HG03097 (cell line): ENCODE measurements around the gene PBX1.

Source experiments
- ATAC-seq: cut with Tn5 transposase; IDR thresholded peaks from one replicate; pipeline ENCODE4 v1.9.1; 2021; ENCODE audit not compliant: unreplicated experiment, low FRiP score

PBX1 gene

DNA sequence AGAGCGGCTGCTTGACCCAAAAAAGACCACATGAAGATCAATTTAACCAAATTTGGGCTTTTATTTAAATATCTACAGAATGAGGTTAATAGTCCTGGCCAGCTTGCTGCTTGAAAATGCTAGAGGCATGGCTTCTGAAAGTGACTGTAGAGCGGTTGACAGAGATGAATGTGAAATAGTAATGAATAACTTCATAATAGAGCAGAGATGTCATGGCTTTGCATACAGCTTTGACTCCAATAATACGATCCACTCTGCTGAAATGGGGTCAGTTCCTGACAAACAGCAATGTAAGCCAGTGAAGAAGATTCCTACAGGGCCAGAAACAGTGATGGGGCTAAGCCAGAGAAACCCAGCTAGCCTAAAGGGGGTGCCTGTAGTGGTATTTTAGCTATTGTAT, 183.8 kb downstream of the PBX1 start:
- ATAC-seq, result no peak

DNA sequence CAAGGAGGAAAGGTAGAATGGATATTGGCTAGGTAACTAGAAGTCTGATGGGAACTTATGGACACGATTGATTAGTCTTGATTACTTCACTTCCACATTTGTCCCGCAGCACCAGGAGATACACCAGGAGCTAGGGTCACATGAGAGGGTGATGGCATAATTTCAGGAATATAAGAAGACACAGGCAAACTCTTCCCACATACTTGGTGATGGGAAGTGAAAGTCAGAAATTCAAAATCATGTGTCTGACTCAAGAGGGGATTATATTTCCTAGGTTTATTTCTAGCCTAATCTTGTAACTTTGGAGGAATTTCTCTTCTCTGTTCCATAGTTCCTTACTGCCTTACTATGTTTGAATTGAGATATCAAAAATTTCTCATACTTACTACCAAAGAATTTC, 185.0 kb downstream of the PBX1 start:
- ATAC-seq, result no peak

DNA sequence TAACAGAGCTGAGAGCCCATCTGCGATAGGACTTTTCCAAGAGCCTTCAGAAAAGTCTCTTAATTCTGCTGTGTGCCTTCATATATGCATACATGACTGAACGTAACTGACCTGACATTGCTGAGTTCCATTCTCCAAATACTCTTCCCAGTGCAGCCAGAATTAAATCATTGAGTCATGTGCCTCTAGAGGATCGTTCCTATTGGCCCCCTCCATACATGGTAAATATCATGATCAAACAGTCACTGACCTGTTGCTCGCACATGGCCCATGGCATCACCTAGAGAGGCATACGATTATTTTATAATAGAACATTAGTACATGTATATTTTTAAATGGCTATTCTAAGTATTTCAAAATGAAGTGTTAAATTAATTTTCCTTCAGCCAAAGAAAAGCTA, 186.8 kb downstream of the PBX1 start:
- no peak for ATAC-seq

DNA sequence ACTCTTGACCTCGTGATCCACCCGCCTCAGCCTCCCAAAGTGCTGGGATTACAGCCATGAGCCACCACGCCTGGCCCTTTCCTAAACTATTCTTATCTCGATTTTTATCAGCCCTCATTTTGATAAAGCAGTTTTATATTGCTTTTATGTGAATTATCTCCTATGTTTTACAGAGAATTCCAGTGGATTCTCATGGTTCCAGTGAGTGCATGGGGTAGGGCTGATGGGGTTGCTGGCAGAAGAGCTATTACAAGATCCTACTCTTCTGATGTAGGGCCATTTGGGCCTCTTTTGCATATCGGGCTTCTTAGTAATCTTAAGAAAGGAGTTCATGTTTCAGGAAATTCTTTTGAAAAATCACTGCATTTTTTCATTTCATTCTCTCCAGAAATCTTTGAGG, 187.6 kb downstream of the PBX1 start:
- no peak for ATAC-seq

DNA sequence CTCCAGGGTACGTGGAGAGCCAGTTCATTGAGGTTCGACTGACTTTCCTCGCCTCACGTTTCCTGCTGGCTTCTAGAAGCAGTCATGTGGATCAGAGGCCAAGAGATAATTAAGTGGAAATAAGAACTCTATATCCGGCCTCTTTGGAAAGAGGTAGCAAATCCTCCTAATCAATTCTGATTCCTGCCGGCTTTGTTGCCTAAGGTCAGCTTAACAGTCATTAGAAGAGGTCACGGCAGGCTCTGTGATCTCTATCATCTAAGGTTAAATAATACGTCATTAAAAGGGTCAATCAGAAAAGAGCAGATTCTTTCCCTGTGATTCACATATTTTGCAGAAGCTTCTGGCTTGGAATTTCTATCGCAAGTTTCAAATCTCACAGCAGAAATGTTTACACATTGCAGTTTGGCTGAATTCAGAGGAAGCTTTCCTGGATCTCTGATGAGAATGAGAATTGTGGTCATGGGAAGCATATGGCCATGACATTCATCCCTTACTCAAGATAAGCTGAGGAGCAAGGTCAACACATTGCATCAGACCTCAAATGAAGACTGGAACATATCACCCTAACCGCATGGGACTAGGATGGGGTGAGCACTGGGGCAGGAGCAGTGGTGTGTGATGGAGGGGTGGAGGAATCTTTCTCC, 189.4 kb downstream of the PBX1 start:
- no peak for ATAC-seq

DNA sequence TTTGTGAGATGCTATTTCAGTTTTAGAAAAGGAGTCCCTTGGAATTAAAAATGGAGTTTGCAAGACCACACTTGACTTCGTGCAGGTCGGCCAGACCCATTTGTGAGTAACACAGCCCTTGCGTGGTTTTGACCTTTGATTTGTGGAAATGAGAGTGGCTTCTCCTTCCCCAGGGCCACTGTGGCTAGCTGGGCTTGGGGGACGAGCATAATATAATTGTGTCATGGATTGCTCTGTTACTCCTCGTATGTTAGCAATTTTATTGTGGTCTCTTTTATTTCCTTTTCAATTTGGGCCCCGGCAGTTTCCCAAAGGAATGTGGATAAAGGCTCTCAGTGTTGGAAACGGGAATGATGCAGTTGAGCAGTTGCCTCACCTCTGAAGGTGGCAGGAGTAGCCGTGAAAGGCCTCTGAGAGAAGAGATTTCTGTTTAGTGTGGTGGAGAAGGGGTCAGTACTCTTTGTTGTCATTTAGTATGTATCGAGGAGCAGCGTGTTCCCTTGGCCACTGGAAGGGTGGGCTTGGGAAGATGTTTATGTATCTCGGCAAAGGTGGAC, 194.6 kb downstream of the PBX1 start:
- ATAC-seq, result no peak

DNA sequence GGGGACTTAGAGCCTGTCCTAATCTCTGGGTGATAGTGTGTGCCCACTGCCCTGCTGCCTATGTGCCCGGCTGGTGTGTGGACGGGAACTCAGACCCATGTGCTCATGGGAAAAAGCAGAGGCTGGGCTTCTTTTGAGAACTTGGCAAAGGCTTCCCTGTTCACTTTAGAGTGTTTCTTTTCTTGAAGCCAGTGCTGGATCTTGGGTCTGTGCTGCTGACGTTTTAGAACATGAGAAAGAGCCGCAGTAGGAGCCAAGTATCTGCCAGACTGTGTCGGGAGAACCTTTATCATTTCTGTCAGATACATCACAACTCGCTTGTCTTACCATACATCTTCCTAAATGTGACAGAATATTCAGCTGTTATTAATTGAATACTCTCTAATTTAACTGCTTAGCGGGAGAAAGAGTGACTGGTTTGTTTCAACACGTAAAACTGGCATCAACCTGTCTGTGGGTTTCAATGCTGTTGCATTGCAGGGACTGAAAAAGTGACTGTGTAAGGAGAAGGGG, 195.2 kb downstream of the PBX1 start:
- ATAC-seq, result no peak

DNA sequence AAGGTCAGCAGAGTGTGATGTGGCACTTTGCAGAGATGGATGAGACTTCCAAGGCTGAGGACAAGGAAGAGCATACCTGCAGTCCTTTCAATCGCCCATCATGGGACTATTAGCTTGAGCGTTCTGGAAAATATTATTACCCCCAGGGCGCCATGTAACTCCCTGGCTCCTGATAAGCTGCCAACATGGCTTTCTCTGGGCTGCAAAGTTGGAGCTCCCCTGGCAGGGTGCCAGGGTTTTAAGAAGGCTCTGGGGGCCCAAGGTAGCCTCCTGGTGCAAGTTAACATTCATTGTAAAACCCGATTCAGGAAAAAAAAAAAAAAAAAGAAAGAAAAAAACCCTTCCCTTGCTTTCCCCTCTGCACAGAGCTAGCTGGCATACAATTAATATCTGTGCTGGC, 196.7 kb downstream of the PBX1 start:
- no peak for ATAC-seq

DNA sequence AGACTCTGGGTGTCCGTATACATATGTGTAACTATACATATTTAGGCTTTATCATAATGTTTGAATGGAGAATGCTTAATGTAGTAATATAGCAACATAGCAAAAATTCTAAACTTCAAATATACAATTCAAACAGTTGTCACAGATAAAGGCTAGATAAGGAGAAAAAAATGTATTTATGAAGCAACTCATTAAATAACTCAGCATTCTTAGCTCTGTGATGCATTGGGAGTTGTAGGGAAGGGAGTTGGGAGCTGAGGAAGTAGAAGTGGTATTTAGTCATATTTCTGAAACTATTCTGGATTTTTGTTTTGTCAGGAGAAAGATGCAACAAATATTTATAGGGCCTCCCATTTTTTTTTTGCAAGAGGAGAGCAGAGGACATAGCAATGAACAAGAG, 197.8 kb downstream of the PBX1 start:
- no peak for ATAC-seq

DNA sequence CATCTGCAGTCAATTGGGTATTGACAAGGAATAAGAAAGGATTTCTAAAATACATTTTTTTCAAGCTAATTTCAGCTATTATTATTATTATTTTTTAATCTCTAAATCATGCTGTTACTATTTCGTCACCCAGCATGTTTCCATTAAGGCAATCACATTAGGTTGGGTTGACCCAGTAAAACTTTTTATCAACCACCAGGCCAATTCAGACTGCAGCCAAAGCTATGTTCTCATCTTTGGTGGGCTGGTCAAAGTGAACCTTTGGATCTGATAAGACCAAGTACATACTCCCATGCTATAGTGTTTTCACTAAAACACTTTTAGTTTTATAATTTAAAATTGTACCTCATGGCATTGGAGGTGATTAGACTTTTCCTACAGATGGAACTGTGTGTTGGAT, 198.6 kb downstream of the PBX1 start:
- no peak for ATAC-seq

DNA sequence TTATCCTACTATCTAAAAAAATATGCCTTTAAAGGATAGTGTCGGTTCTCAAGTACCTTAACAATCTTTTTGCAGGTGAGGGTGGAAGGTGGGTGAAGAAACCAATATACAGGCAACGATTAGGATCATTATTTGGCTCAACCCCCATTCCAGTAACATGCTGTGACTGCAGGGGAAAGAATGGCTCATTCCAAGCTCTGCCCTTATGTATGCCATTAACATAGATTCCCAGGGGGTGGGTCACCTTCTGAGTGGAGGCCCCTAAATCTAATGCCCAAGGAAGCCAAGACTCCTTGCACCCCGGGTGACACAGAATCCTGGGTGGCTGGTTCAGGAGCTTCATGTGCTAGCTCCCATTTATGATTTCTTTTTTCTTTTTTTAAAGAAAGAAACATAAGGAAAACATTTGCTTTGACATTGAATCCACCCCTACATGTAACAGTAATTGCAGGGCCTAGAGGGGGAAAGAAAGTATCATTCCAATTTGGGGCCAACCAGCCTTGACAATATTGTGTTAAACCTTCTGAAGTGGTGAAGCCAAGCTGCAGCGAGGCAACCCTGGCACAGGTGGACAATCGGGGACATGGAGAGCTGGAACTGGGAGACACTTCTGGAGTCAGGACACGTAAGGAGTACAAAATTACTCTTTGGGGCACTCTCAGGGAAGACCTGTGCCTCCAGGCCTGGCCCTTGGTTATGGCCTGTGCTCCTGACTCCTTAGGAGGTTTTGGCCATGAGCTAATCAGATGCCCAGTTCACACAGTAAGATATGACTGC, 200.3 kb downstream of the PBX1 start:
- no peak for ATAC-seq

DNA sequence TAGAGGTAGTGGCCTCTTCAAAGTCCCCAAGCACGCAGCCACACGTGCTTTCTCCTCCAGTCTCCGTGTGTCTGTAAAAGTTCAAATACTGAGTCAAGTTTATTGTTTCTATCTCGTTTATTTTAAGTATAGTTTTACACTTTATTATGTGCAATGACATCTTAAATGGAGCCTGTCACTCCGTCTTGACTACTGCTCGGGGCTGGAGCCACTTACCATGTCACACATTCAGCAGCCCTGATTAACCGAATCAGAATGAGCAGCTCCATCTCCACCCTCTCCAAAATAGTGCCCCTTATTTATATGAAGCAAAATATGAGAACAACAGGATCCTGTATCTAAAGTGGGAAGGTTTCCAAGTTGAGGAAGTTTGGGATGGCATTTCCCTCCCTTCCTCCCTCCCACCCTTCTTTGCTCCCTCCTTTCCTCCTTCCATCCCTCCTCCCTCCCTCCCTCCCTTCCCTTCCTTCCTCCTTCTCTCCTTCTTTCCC, 201.0 kb downstream of the PBX1 start:
- ATAC-seq, result no peak

DNA sequence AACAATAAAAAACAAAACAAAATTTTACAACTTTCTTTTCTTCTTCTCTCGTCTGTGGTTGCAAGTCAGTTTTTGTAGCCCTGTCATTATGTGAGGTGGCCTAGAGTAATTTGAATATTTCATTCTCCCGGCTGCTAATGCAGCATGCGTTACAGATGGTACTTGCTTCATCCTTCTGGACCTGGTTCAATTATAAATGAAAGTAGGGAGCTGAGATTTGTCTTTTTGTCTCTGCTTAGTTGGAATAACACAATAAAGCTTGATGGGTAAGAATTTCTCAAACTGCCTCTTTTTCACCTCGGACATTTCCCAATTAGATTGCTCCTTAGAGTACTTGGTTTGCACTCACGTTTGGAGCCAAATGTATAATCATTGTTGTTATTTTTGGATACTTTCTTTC, 201.6 kb downstream of the PBX1 start:
- no peak for ATAC-seq

DNA sequence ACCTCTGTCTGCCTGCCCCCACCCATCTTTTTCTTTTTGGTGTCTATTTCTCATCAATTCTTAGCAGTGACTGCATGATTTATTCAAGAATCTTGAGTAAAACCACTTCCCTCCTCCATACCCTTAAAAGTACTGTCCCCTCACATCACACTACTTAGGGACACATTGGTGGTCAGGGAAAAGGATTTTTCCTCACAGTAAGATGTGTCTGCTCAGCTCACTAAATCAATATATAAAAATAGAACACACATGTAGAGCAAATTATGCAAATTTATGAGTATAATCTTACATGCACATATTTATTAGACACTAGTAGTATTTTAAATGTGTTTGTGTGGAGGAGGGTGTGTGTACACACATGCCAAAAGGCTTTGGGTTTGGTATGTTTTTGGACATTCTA, 202.0 kb downstream of the PBX1 start:
- no peak for ATAC-seq

DNA sequence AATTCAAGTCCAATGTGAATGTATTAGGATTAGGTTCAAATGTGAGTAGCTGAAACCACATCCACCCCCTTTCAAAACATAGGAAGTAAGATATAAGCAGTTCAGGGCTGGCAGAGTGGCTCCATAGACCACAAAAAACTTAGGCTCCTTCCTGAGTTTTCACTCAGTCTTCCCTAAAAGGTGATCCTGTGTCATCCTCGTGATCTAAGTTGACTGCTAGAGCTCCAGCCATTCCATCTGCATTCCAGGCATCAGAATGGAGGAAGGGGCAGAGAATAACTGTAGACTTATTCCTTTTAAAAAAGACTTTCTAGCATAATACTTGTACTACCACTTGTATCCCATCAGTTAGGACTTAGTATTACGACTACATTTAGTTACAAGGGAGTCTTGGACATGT, 204.1 kb downstream of the PBX1 start:
- ATAC-seq, result no peak

DNA sequence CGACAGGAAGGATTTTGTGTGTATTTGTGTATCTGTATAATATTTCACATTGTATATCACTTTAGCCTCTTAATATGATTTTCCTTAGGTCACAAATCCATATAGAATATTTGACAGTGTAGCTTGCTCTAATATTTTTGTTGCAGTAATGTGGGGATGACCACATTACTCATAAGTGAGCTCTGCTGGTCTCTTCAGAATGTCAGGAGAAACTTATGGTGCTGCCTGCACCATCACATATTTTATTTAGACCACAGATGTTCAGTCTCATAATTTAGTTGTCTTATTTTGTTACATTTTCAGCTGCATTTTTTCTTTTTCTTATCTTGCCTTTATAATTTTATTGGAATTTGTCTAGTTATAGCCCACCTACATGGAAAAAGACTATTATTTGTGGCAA, 205.3 kb downstream of the PBX1 start:
- ATAC-seq, result no peak

DNA sequence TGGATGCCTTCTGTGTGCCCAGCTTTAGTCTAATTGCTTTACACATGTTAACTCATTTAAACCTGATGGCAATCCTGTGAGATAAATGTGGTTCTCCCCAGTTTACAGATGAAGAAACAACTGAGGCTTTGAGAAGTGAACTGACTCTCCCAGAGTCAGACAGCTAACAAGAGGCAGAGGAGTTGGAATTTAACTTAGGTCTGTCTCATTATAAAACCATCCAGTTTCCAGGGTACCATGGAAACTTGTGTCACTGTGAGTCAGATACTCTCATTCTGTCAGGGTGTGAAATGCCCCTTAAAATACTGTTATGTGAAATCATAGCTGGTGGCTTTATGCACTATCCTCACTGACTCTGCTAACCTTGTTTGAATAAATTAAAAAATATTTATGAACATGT, 206.6 kb downstream of the PBX1 start:
- no peak for ATAC-seq

DNA sequence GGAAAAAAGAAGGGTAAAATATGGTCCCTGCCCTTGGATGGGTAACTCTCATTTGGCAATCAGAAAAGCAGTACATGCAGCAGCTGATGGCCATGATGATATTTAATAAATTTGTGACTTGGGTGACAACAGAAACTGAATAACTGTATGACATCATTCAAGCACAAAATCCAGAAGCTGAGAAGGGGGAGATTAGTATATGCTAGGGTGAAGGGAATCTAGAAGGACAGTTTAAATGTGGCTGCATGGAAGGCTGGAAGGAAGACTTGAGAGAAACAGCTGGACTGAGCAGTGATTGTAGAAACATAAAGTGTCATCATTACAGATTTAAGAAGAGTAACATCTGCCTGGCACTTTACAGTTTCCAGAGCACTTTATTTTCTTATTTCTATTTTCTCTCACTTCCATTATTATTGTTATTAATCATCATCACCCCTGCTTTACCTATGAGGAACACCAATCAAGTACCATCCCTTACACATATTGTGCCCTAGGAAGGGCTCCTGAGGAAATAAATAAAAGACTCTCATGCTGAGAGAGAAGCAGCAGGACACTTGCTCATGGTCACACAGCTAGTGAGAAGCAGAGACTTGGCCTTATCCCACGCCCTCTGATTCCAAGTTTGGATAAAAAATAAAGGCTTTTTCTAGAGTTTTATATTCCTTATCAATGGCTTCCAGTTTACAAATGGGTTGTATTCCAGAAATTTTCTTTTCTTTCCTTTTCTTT, 207.2 kb downstream of the PBX1 start:
- no peak for ATAC-seq

DNA sequence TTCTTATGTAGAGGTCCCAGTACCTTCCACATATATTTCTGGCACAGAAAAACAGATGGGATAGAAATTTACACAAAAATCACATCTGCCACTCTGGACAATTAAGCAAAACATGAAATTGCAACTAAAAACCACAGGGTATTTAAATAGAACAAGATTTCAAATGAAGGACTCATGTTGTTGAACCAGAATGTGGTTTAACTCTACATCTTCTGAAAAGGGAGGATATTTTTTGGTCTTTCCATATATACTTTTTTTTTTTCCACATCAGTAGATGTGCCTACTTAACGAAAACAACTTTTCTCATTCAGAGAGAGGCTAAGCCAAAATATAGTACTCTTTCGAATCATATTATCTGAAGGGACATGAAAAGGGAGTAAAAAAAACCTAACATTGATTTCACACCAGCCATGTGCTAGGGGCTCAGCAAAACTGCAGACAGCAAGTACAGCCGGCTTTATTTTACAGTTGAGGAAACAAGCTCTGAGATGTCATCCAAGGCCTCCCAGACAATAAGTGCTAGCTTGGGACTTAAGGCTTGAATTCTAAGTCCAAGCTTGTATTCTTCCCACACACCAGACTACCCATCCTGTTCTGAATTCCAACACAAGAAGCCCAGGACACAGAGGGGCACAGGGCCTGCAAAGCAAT, 208.9 kb downstream of the PBX1 start:
- ATAC-seq, result no peak

DNA sequence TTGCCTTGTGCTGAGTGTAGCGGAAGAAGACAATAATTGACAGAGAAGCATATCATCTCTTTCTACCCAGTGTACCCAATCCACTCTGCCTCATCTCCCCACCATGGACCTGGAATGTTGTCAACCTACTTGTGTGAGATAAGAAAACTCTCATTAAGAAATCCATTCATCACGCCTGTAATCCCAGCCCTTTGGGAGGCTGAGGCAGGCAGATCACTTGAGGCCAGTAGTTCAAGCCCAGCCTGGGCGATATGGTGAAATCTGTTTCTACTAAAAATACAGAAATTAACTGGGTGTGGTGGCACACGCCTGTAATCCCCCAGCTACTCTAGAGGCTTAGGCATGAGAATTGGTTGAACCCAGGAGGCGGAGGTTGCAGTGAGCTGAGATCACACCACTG, 209.6 kb downstream of the PBX1 start:
- no peak for ATAC-seq
